Measurements from ENCODE around the gene GRB14.

DNA sequence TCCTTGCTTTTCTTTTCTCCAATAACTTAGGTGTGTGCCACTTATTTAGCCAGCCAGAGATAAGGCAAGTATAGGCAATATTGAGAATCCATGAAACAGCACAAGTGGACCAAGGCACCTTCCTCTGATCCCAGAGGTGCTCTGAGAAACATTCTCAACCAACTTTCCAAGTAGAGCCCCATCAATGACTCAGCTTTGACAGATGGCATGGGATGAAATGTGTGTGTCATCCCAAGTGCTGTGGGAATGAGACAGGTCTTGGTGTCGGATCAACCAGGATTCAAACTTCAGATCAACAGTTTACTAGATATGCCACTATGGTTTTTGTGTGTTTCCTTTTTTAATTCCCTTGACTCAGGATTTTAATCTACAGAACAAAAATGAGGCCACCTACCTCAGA lies 164.0 kb downstream of the GRB14 start:
- TF ChIP-seq, protein P1, sequence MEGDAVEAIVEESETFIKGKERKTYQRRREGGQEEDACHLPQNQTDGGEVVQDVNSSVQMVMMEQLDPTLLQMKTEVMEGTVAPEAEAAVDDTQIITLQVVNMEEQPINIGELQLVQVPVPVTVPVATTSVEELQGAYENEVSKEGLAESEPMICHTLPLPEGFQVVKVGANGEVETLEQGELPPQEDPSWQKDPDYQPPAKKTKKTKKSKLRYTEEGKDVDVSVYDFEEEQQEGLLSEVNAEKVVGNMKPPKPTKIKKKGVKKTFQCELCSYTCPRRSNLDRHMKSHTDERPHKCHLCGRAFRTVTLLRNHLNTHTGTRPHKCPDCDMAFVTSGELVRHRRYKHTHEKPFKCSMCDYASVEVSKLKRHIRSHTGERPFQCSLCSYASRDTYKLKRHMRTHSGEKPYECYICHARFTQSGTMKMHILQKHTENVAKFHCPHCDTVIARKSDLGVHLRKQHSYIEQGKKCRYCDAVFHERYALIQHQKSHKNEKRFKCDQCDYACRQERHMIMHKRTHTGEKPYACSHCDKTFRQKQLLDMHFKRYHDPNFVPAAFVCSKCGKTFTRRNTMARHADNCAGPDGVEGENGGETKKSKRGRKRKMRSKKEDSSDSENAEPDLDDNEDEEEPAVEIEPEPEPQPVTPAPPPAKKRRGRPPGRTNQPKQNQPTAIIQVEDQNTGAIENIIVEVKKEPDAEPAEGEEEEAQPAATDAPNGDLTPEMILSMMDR (IDR thresholded peaks at IDR 0.05), result no peak
- no peak for TF ChIP-seq ZFX (IDR thresholded peaks at IDR 0.05; ENCODE audit: borderline replicate concordance)
